ENCODE measurements around the gene PISD.
A peak's percentile ranks its signal among the peaks of the same experiment; 100 is the strongest.

The PISD gene

GRCh38 chr22:31615940-31616314, 46.1 kb downstream of the PISD start:
- Histone ChIP-seq H3K36me3 (peaks cover 91% of the 10 kb centered on the region), H3K9me3 (no peaks in the 10 kb centered on the region), H3K27me3 (no peaks in the 10 kb centered on the region), H3K27ac (peak overlapping the region; percentile 76), H3K4me3 (ENCODE audit: low read depth in 1 of 2, low read length in 1 of 2) (no peak overlapping the region), H3K4me1 (ENCODE audit: control insufficient read depth in 1 of 2, insufficient read depth in 1 of 2, low read depth in 1 of 2, low read length in 1 of 2) (peaks cover 19 to 23% of the 10 kb centered on the region in 2 experiments)
- no peak for TF ChIP-seq CTCF (IDR thresholded peaks at IDR 0.05)

- H3K36me3 ChIP-seq = peaks cover 91% of the 10 kb centered on the region
These were observed 46.5 kb downstream of the PISD start for GRCh38 chr22:31615491-31615860.

GRCh38 chr22:31614781-31615490, 47.1 kb downstream of the PISD start:
- H3K4me1 ChIP-seq (ENCODE audit: control insufficient read depth in 1 of 2, insufficient read depth in 1 of 2, low read depth in 1 of 2, low read length in 1 of 2) = peaks cover 19 to 23% of the 10 kb centered on the region in 2 experiments
- H3K9me3 ChIP-seq = no peaks in the 10 kb centered on the region
- H3K36me3 ChIP-seq = peaks cover 91% of the 10 kb centered on the region
- H3K4me3 ChIP-seq (ENCODE audit: low read depth in 1 of 2, low read length in 1 of 2) = no peak overlapping the region
- H3K27ac ChIP-seq = peak overlapping the region; percentile 76
- TF ChIP-seq CTCF (IDR thresholded peaks at IDR 0.05) = no peak
- no peaks in the 10 kb centered on the region for H3K27me3 ChIP-seq

More at GRCh38 chr22:31615491-31615860, 46.5 kb downstream of the PISD start:
- Histone ChIP-seq H3K9me3 (no peaks in the 10 kb centered on the region), H3K4me1 (ENCODE audit: control insufficient read depth in 1 of 2, insufficient read depth in 1 of 2, low read depth in 1 of 2, low read length in 1 of 2) (peaks cover 19 to 23% of the 10 kb centered on the region in 2 experiments), H3K27me3 (no peaks in the 10 kb centered on the region), H3K27ac (peak overlapping the region; percentile 76), H3K4me3 (ENCODE audit: low read depth in 1 of 2, low read length in 1 of 2) (no peak overlapping the region)
- TF ChIP-seq CTCF (IDR thresholded peaks at IDR 0.05) = no peak

- peaks cover 91% of the 10 kb centered on the region for H3K36me3 ChIP-seq
- H3K27ac ChIP-seq = no peak overlapping the region
- H3K27me3 ChIP-seq = no peaks in the 10 kb centered on the region
- peaks cover 19 to 23% of the 10 kb centered on the region in 2 experiments for H3K4me1 ChIP-seq (ENCODE audit: control insufficient read depth in 1 of 2, insufficient read depth in 1 of 2, low read depth in 1 of 2, low read length in 1 of 2)
- no peak overlapping the region for H3K4me3 ChIP-seq (ENCODE audit: low read depth in 1 of 2, low read length in 1 of 2)
- H3K9me3 ChIP-seq = no peaks in the 10 kb centered on the region
- no peak for TF ChIP-seq CTCF (IDR thresholded peaks at IDR 0.05)
These were observed 48.1 kb downstream of the PISD start for GRCh38 chr22:31613904-31614296.

GRCh38 chr22:31613286-31613903, 48.6 kb downstream of the PISD start:
- peaks cover 91% of the 10 kb centered on the region for H3K36me3 ChIP-seq

More at GRCh38 chr22:31613286-31613903, 48.6 kb downstream of the PISD start:
- Histone ChIP-seq H3K4me1 (ENCODE audit: control insufficient read depth in 1 of 2, insufficient read depth in 1 of 2, low read depth in 1 of 2, low read length in 1 of 2) (peaks cover 19 to 23% of the 10 kb centered on the region in 2 experiments), H3K4me3 (ENCODE audit: low read depth in 1 of 2, low read length in 1 of 2) (no peak overlapping the region), H3K27me3 (no peaks in the 10 kb centered on the region), H3K9me3 (no peaks in the 10 kb centered on the region), H3K27ac (no peak overlapping the region)
- TF ChIP-seq CTCF (IDR thresholded peaks at IDR 0.05) = no peak

Data from neutrophil (primary cell).